WTC11 (cell line): Measurements from ENCODE around the gene FGFR3. TPM values are rescaled to one million over a fixed set of nuclear protein-coding genes. Genes with fewer than 3 reads are reported as not detected.

Experiments
- ATAC-seq: fragments of 200-7000 bp; cut with Tn5 transposase; 2 replicates; pipeline ENCODE4 v1.10.0; 2021; ENCODE audit warnings: mild to moderate bottlenecking, moderate library complexity
- CTCF ChIA-PET: fragments of 300-600 bp; sonication (Branson Sonifier 250); formaldehyde crosslinking; loops from one replicate; lab custom pipeline; 2021; ENCODE audit warnings: antibody characterized with exemption; lab: Charles Lee
- POLR2A ChIA-PET: fragments of 350-600 bp; sonication (Branson Sonifier 250); formaldehyde crosslinking; loops from one replicate; lab custom pipeline; 2021; ENCODE audit warnings: antibody characterized with exemption; lab: Charles Lee
- DNase-seq: peaks from one replicate; pipeline ENCODE4 v3.0.0; 2021; ENCODE audit warnings: low spot score
- H3K27ac Mint-ChIP-seq: 2 replicates; pipeline ENCODE4 v1.8.0; 2021; ENCODE audit warnings: mixed read lengths
- H3K27me3 Mint-ChIP-seq: 2 replicates; pipeline ENCODE4 v1.8.0; 2021; ENCODE audit warnings: low read depth, mild to moderate bottlenecking, moderate library complexity, mixed read lengths
- H3K36me3 Mint-ChIP-seq: 2 replicates; pipeline ENCODE4 v1.8.0; 2021; ENCODE audit warnings: mixed read lengths
- H3K4me1 Mint-ChIP-seq: 2 replicates; pipeline ENCODE4 v1.8.0; 2022; ENCODE audit warnings: mixed read lengths
- H3K4me3 Mint-ChIP-seq: 2 replicates; pipeline ENCODE4 v1.8.0; 2021; ENCODE audit warnings: mild to moderate bottlenecking, moderate library complexity, mixed read lengths
- H3K9me3 Mint-ChIP-seq: 2 replicates; pipeline ENCODE4 v1.8.0; 2021; ENCODE audit warnings: mixed read lengths
- ATF2 ChIP-seq: sonication (generic); formaldehyde crosslinking; IDR thresholded peaks from 2 replicates; pipeline ENCODE4 v1.8.1; 2022; ENCODE audit warnings: low read depth, missing genetic modification reagents, borderline replicate concordance
- CBFB ChIP-seq: sonication (generic); formaldehyde crosslinking; IDR thresholded peaks from 2 replicates; pipeline ENCODE4 v1.8.1; 2022; ENCODE audit warnings: mild to moderate bottlenecking, low read depth, missing genetic modification reagents
- E2F1 ChIP-seq: sonication (generic); formaldehyde crosslinking; IDR thresholded peaks from 2 replicates; pipeline ENCODE4 v1.8.0; 2022; ENCODE audit warnings: mild to moderate bottlenecking, missing genetic modification reagents
- ERG ChIP-seq: fragments of 250-450 bp; sonication (Bioruptor Pico); IDR thresholded peaks from 2 replicates; pipeline ENCODE4 v1.8.0; 2021; ENCODE audit warnings: mild to moderate bottlenecking
- FOXK1 ChIP-seq: sonication (generic); formaldehyde crosslinking; IDR thresholded peaks from 2 replicates; pipeline ENCODE4 v1.8.0; 2022; ENCODE audit warnings: mild to moderate bottlenecking, moderate library complexity, missing genetic modification reagents
- GABPB1 ChIP-seq: sonication (generic); formaldehyde crosslinking; IDR thresholded peaks from 2 replicates; pipeline ENCODE4 v1.8.1; 2023; ENCODE audit warnings: mild to moderate bottlenecking, missing genetic modification reagents
- HMGA2 ChIP-seq: fragments of 250-450 bp; sonication (Bioruptor Pico); IDR thresholded peaks from 2 replicates; pipeline ENCODE4 v1.4.0; 2021; ENCODE audit warnings: mild to moderate bottlenecking, moderate library complexity
- HMGXB4 ChIP-seq: sonication (generic); formaldehyde crosslinking; IDR thresholded peaks from 2 replicates; pipeline ENCODE4 v1.8.1; 2023; ENCODE audit warnings: mild to moderate bottlenecking, moderate library complexity, missing genetic modification reagents
- KAT7 ChIP-seq: sonication (generic); formaldehyde crosslinking; IDR thresholded peaks from 2 replicates; pipeline ENCODE4 v1.8.1; 2023; ENCODE audit warnings: missing genetic modification reagents, mild to moderate bottlenecking, borderline replicate concordance
- NFATC4 ChIP-seq: fragments of 250-450 bp; sonication (Bioruptor Pico); IDR thresholded peaks from 2 replicates; pipeline ENCODE4 v1.9.0; 2021; ENCODE audit warnings: mild to moderate bottlenecking
- NFYB ChIP-seq: sonication (generic); formaldehyde crosslinking; conservative IDR thresholded peaks from 2 replicates; pipeline ENCODE4 v1.8.0; 2022; ENCODE audit warnings: low read depth, missing genetic modification reagents
- NR2C2 ChIP-seq: sonication (generic); formaldehyde crosslinking; IDR thresholded peaks from 2 replicates; pipeline ENCODE4 v1.8.0; 2022; ENCODE audit warnings: mild to moderate bottlenecking, missing genetic modification reagents
- NR3C1 ChIP-seq: sonication (generic); formaldehyde crosslinking; conservative IDR thresholded peaks from 2 replicates; pipeline ENCODE4 v1.8.1; 2023; ENCODE audit warnings: low read depth, mild to moderate bottlenecking, missing genetic modification reagents
- SOX15 ChIP-seq: fragments of 250-450 bp; sonication (Bioruptor Pico); IDR thresholded peaks from 2 replicates; pipeline ENCODE4 v1.9.0; 2021; ENCODE audit warnings: mild to moderate bottlenecking
- TEAD1 ChIP-seq: sonication (generic); formaldehyde crosslinking; IDR thresholded peaks from 2 replicates; pipeline ENCODE4 v1.8.0; 2022; ENCODE audit warnings: mild to moderate bottlenecking, missing genetic modification reagents
- TEAD4 ChIP-seq: sonication (generic); formaldehyde crosslinking; IDR thresholded peaks from 2 replicates; pipeline ENCODE4 v1.8.0; 2022; ENCODE audit warnings: mild to moderate bottlenecking, missing genetic modification reagents
- ZNF121 ChIP-seq: sonication (generic); formaldehyde crosslinking; IDR thresholded peaks from 2 replicates; pipeline ENCODE4 v1.8.0; 2023; ENCODE audit warnings: missing genetic modification reagents
- ZNF232 ChIP-seq: sonication (generic); formaldehyde crosslinking; IDR thresholded peaks from 2 replicates; pipeline ENCODE4 v1.8.0; 2022; ENCODE audit warnings: mild to moderate bottlenecking, missing genetic modification reagents
- ZNF416 ChIP-seq: fragments of 250-450 bp; sonication (Bioruptor Pico); IDR thresholded peaks from 2 replicates; pipeline ENCODE4 v1.9.0; 2021; ENCODE audit warnings: mild to moderate bottlenecking, inconsistent platforms
- ZNF425 ChIP-seq: fragments of 250-450 bp; sonication (Bioruptor Pico); conservative IDR thresholded peaks from 2 replicates; pipeline ENCODE4 v1.9.0; 2021; ENCODE audit warnings: mild to moderate bottlenecking
- ZNF512 ChIP-seq: sonication (generic); formaldehyde crosslinking; IDR thresholded peaks from 2 replicates; pipeline ENCODE4 v1.8.1; 2022; ENCODE audit warnings: missing genetic modification reagents, borderline replicate concordance
- total RNA-seq: library from RNA; stranded (reverse); gene quantifications from 3 replicates; pipeline ENCODE4 v1.2.3, GENCODE V29; 2021

The FGFR3 gene
- total RNA-seq, 1 experiment from 2014 or later, result 19.9 TPM

- TF ChIP-seq HMGXB4 (no peak), NFATC4 (CRISPR knock-in tag) (no peak), HMGA2 (CRISPR knock-in tag) (no peak), ZNF121 (CRISPR knock-in tag) (no peak), SOX15 (CRISPR knock-in tag) (no peak)
- TF ChIP-seq, all 79 proteins: peak for 0
Observed at GRCh38 chr4:1771555-1772305, 21.4 kb upstream of the FGFR3 start (continued).

- Mint-ChIP-seq H3K9me3 (no peaks in the 10 kb centered on the region), H3K27ac (no peak overlapping the region), H3K27me3 (peaks cover 4% of the 10 kb centered on the region), H3K4me3 (no peak overlapping the region), H3K4me1 (peaks cover 14% of the 10 kb centered on the region), H3K36me3 (no peaks in the 10 kb centered on the region)
- POLR2A ChIA-PET, result interaction anchor here (1.1 kb wide), 1 partner anchor 34 kb away, joined by 3 read pairs; no protein-coding TSS in a partner anchor
- DNase-seq (no peak), ATAC-seq (no peak)
- CTCF ChIA-PET, result interaction anchor here (0.8 to 2.2 kb wide), 3 partner anchors 9 to 37 kb away, joined by 3 to 11 read pairs (median 4); no protein-coding TSS in a partner anchor
- TF ChIP-seq FOXK1 (no peak), ATF2 (CRISPR knock-in tag) (no peak), ERG (CRISPR knock-in tag) (no peak), NR3C1 (CRISPR knock-in tag) (no peak), TEAD1 (CRISPR knock-in tag) (no peak), ZNF512 (no peak), NFYB (CRISPR knock-in tag) (no peak)
Observed at GRCh38 chr4:1772853-1773538, 20.1 kb upstream of the FGFR3 start.

- peaks cover 9% of the 10 kb centered on the region for H3K4me1 Mint-ChIP-seq
- H3K27ac Mint-ChIP-seq, result no peak overlapping the region
- ATAC-seq (no peak), DNase-seq (no peak)
- ChIA-PET POLR2A (interaction anchor here (1.1 kb wide), 1 partner anchor 33 kb away, joined by 3 read pairs; no protein-coding TSS in a partner anchor), CTCF (interaction anchor here (1.2 to 2.2 kb wide), 2 partner anchors 25 to 37 kb away, joined by 3 to 11 read pairs; no protein-coding TSS in a partner anchor)
- no peaks in the 10 kb centered on the region for H3K9me3 Mint-ChIP-seq
- no peaks in the 10 kb centered on the region for H3K36me3 Mint-ChIP-seq
- H3K4me3 Mint-ChIP-seq, result no peak overlapping the region
- H3K27me3 Mint-ChIP-seq, result peaks cover under 1% of the 10 kb centered on the region; the same call in 1 of the 2 replicates
- no peak for TF ChIP-seq KAT7 (CRISPR knock-in tag)
- no peak for TF ChIP-seq ZNF232 (CRISPR knock-in tag)
- TF ChIP-seq E2F1, result no peak
- TF ChIP-seq CBFB (CRISPR knock-in tag), result no peak
- no peak for TF ChIP-seq GABPB1 (CRISPR knock-in tag)
- TF ChIP-seq ZNF416 (CRISPR knock-in tag), result no peak
- TF ChIP-seq TEAD4 (CRISPR knock-in tag), result no peak
- TF ChIP-seq ZNF121 (CRISPR knock-in tag), result no peak
- TF ChIP-seq TEAD1 (CRISPR knock-in tag), result no peak
- no peak for TF ChIP-seq ZNF425 (CRISPR knock-in tag)
- TF ChIP-seq NR2C2 (CRISPR knock-in tag), result no peak
Observed at GRCh38 chr4:1773754-1774153, 19.3 kb upstream of the FGFR3 start.
